Uterus (tissue), 4 donors: Measurements from ENCODE around the gene KRTAP9-3. TPM values are rescaled to one million over a fixed set of nuclear protein-coding genes. Genes with fewer than 3 reads are reported as not detected.
"Not testable (repeated sequence)": the region's sequence is repeated elsewhere in the genome, so short reads cannot be mapped to it uniquely, and the experiment has no call there.

Experiments used
- DNase-seq, 2 donors: peaks; one replicate each; pipeline ENCODE4 v3.0.0-alpha.2; 2019 to 2020
- H3K27ac ChIP-seq, 2 donors: fragments of 200-600 bp; sonication (generic); 1 replicate in 1 of 2; 2 replicates in 1 of 2; pipeline ENCODE4 v1.5.1; 2016 to 2018
- H3K27me3 ChIP-seq, 2 donors: fragments of 200-600 bp; sonication (generic); one replicate each; pipeline ENCODE4 v1.5.1; 2018 to 2019; ENCODE audit warnings: control low read depth in 1 of 2
- H3K36me3 ChIP-seq, 2 donors: fragments of 200-600 bp; sonication (generic); one replicate each; pipeline ENCODE4 v1.5.1; 2019; ENCODE audit warnings: control low read depth in 1 of 2
- H3K4me1 ChIP-seq, 2 donors: fragments of 200-600 bp; sonication (generic); one replicate each; pipeline ENCODE4 v1.5.1; 2018 to 2019; ENCODE audit warnings: control low read depth in 1 of 2
- H3K4me3 ChIP-seq, 2 donors: fragments of 200-600 bp; sonication (generic); 1 replicate in 1 of 2; 2 replicates in 1 of 2; pipeline ENCODE4 v1.5.1; 2018 to 2019; ENCODE audit warnings: mild to moderate bottlenecking in 1 of 2
- H3K9me3 ChIP-seq, 2 donors: fragments of 200-600 bp; sonication (generic); one replicate each; pipeline ENCODE4 v1.5.1; 2019; ENCODE audit warnings: control low read depth in 1 of 2
- POLR2A ChIP-seq, 2 donors: fragments of 450-650 bp; IDR thresholded peaks; one replicate each; pipeline ENCODE4 v1.6.1; 2016; ENCODE audit warnings: antibody characterized with exemption in 2 of 2, mild to moderate bottlenecking in 1 of 2, moderate library complexity in 1 of 2
- intact Hi-C: fragments of 100-400 bp; cut with DNase I; formaldehyde crosslinking; loops from one replicate; pipeline ENCODE4 v1.15.1; 2023; ENCODE audit warnings: low total_unique reads
- total RNA-seq, 4 donors: library from RNA; depleted of rRNA in 3 of 4; stranded (reverse); fragments of >200 nt in 3 of 4; gene quantifications; one replicate each; pipeline versions ENCODE4 v1.1.0 to v1.2.4, GENCODE V29; 2014 to 2023
- TF ChIP-seq, protein P1 (sequence below), 4 experiments: fragments of 200-600 bp in 2 of 4; fragments of 450-650 bp in 2 of 4; sonication (generic) in 2 of 4; IDR thresholded peaks; one replicate each; pipeline ENCODE4 v1.5.1; 2016 to 2019; ENCODE audit warnings: antibody characterized with exemption in 4 of 4, mild to moderate bottlenecking in 2 of 4, moderate library complexity in 1 of 4
- donor health status: DM: yes; HTN: yes; CAD: no.

The KRTAP9-3 gene
- total RNA-seq, 4 donors from 2014 or later, result not detected

DNA sequence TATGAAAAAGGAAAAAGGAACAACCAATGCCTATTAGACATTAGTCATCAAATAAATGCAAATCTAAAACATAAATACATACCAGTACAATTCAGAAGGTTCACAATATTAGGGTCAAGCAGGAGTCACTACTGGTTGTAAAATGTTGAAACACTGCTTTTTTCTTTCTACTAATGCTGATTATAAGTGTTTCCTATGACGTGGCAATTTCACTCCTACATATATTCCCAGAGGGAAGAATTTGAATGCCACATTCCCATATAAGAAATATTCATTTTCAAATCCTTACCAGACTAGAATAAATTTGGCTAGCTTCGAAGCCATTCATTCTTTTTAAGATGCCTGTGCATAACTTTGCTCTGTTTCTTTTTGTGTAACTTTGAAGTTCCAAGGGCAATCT, 8.4 kb upstream of the KRTAP9-3 start:
- DNase-seq, result no peak
- Histone ChIP-seq H3K27ac (no peak overlapping the region), H3K36me3 (no peaks in the 10 kb centered on the region), H3K27me3 (no peaks in the 10 kb centered on the region), H3K4me1 (no peaks in the 10 kb centered on the region), H3K4me3 (no peak overlapping the region), H3K9me3 (no peaks in the 10 kb centered on the region)
- TF ChIP-seq, protein P1, sequence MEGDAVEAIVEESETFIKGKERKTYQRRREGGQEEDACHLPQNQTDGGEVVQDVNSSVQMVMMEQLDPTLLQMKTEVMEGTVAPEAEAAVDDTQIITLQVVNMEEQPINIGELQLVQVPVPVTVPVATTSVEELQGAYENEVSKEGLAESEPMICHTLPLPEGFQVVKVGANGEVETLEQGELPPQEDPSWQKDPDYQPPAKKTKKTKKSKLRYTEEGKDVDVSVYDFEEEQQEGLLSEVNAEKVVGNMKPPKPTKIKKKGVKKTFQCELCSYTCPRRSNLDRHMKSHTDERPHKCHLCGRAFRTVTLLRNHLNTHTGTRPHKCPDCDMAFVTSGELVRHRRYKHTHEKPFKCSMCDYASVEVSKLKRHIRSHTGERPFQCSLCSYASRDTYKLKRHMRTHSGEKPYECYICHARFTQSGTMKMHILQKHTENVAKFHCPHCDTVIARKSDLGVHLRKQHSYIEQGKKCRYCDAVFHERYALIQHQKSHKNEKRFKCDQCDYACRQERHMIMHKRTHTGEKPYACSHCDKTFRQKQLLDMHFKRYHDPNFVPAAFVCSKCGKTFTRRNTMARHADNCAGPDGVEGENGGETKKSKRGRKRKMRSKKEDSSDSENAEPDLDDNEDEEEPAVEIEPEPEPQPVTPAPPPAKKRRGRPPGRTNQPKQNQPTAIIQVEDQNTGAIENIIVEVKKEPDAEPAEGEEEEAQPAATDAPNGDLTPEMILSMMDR (IDR thresholded peaks at IDR 0.05), result no peak
- TF ChIP-seq POLR2A (IDR thresholded peaks at IDR 0.05), result no peak
- intact Hi-C loops, result no loop called here

DNA sequence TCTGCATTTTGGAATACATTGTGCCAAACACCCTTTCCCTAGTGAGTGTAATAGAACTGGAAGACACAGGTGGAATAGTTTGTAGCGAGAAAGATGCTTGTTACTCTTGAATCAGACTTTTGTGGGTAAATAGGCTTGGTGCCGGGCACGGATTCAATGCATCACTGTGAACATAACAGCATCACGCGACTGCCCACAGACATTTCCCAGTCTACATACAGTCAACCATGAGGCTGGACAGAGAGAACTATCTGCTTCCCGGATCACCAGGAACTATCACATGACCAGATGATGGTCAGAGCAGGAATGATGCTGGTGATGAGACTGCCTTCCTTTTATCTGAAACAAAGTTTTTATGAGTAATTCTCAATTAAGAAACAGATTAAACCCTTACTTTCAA, 6.2 kb upstream of the KRTAP9-3 start:
- DNase-seq, result no peak
- Histone ChIP-seq H3K4me3 (no peak overlapping the region), H3K27ac (no peak overlapping the region), H3K36me3 (no peaks in the 10 kb centered on the region), H3K9me3 (no peaks in the 10 kb centered on the region), H3K27me3 (no peaks in the 10 kb centered on the region), H3K4me1 (no peaks in the 10 kb centered on the region)
- intact Hi-C loops, result no loop called here
- TF ChIP-seq, protein P1 (IDR thresholded peaks at IDR 0.05), result no peak
- TF ChIP-seq POLR2A (IDR thresholded peaks at IDR 0.05), result no peak

DNA sequence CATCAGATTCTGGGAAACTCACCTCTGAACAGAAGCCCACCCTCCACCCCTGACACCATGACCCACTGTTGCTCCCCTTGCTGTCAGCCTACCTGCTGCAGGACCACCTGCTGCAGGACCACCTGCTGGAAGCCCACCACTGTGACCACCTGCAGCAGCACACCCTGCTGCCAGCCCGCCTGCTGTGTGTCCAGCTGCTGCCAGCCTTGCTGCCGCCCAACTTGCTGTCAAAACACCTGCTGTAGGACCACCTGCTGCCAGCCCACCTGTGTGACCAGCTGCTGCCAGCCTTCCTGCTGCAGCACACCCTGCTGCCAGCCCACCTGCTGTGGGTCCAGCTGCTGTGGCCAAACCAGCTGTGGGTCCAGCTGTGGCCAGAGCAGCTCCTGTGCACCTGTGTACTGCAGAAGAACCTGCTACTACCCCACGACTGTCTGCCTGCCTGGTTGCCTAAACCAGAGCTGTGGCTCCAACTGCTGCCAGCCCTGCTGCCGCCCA, 5.6 kb upstream of the KRTAP9-3 start, which contains the start of gene KRTAP9-2:
TSS of gene KRTAP9-2 (plus strand) at position 51 of the 498 bp plus-strand sequence. CDS start at position 58, 7 bp downstream.
- H3K9me3 ChIP-seq, H3K36me3 ChIP-seq, DNase-seq, H3K4me1 ChIP-seq, H3K27ac ChIP-seq, H3K4me3 ChIP-seq, intact Hi-C loops, H3K27me3 ChIP-seq: not testable (repeated sequence)

DNA sequence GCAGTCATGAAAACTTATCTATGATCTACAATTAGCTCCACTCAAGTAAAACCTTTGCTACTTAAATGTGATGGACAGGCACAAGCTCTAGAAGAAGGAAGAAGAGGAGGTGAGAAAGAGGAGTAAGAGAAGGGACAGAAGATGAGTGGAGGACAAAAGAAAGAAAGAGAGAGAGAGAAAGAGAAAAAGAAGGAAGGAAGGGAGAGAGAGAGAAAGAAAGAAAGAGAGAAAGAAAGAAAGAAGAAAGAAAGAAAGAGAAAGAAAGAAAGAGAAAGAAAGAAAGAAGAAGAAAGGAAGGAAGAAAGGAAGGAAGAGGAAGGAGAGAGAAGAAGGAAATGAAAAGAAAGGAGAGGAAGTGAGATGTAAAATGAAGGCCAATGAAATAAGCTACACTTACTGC, 2.2 kb upstream of the KRTAP9-3 start:
- Histone ChIP-seq H3K27me3 (no peaks in the 10 kb centered on the region), H3K36me3 (no peaks in the 10 kb centered on the region), H3K4me3 (no peak overlapping the region), H3K27ac (no peak overlapping the region), H3K4me1 (no peaks in the 10 kb centered on the region), H3K9me3 (no peaks in the 10 kb centered on the region)
- DNase-seq, result no peak
- intact Hi-C loops, result no loop called here
- no peak for TF ChIP-seq POLR2A (IDR thresholded peaks at IDR 0.05)
- TF ChIP-seq, protein P1 (IDR thresholded peaks at IDR 0.05), result no peak

DNA sequence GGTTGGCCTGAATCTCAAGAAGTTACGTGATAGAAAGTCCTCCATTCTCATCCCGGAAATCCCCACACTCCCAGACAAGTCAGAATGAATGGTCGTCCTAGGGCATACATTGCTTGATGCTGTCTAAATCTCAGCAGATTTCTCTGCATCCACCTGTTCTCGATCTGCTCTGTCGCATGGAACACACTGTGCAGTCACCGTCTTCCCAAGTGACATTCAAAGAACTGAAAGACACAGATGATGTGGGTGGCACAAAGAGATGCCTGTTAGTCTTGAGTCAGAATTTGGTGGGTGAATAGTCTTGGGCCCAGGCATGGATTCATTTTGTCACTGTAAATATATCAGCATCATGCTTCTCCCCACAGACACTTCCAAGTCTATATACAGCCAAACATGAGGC, 518 bp upstream of the KRTAP9-3 start:
- intact Hi-C loops, result no loop called here
- Histone ChIP-seq H3K27me3 (no peaks in the 10 kb centered on the region), H3K4me3 (no peak overlapping the region), H3K9me3 (no peaks in the 10 kb centered on the region), H3K27ac (no peak overlapping the region), H3K36me3 (no peaks in the 10 kb centered on the region), H3K4me1 (no peaks in the 10 kb centered on the region)
- TF ChIP-seq, protein P1 (IDR thresholded peaks at IDR 0.05), result no peak
- TF ChIP-seq POLR2A (IDR thresholded peaks at IDR 0.05), result no peak
- no peak for DNase-seq

DNA sequence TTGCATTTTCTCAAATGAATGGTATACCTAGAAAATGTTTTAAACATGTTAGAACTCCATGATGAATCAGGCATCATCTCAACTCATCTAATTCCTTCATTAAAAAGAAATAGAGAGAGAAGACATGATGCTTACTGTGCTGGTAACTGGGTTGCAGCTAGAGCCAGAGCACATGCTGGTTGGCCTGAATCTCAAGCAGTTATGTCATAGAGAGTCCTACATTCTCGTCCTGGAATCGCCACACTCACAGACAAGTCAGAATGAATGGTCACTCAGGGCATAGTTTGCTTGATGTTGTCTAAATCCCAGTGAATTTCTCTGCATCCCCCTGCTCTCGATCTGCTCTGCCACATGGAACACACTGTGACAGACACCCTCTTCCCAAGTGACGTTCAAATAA, 4.9 kb downstream of the KRTAP9-3 start:
- H3K9me3 ChIP-seq, H3K27ac ChIP-seq, H3K4me3 ChIP-seq, H3K4me1 ChIP-seq, H3K27me3 ChIP-seq, H3K36me3 ChIP-seq, DNase-seq, intact Hi-C loops: not testable (repeated sequence)

DNA sequence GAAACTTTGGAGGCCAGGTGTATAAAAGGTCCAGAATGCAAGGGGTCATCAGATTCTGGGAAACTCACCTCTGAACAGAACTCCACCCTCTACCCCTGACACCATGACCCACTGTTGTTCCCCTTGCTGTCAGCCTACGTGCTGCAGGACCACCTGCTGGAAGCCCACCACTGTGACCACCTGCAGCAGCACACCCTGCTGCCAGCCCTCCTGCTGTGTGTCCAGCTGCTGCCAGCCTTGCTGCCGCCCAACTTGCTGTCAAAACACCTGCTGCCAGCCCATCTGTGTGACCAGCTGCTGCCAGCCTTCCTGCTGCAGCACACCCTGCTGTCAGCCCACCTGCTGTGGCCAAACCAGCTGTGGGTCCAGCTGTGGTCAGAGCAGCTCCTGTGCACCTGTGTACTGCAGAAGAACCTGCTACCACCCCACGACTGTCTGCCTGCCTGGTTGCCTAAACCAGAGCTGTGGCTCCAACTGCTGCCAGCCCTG, 5.7 kb downstream of the KRTAP9-3 start, which contains the start of gene KRTAP9-8:
TSS of gene KRTAP9-8 (plus strand) at position 51 of the 489 bp plus-strand sequence. CDS start at position 104, 53 bp downstream.
- H3K27me3 ChIP-seq, H3K4me1 ChIP-seq, DNase-seq, H3K27ac ChIP-seq, H3K4me3 ChIP-seq, H3K36me3 ChIP-seq, H3K9me3 ChIP-seq, intact Hi-C loops: not testable (repeated sequence)

DNA sequence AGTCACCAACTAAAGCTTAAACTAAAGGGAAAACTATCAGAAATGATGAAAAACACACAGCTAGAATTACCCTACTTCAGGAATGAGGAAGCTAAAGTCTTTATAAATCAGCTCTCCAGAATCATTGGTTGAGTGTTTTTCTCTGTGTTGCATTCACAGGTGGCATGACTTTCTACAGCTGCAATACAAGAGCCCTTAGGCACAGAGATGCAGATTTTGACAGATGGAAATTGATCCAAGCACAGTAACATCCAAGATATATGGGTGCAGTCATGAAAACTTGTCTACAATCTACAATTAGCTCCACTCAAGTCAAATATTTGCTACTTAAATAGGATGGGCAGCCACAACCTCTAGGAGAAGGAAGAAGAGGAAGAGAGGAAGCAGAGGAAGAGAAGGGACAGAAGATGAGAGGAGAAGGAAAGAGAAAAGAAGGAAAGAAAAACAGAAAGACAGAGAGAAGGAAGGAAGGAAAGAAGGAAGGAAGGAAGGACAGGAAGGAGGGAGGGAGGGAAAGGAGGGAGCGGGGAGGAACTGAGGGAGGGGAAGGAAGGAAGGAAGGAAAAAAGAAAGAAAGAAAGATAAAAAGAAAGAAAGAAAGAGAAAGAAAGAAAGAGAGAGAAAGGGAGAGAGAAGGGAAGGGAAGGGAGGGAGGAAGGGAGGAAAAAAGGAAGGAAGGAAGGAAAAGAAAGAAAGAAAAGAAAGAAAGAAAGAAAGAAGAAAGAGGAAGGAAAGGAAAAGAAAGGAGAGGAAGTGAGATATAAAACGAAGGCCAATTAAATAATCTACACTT, 14.9 kb downstream of the KRTAP9-3 start:
- H3K27ac ChIP-seq, H3K4me3 ChIP-seq, intact Hi-C loops, H3K9me3 ChIP-seq, DNase-seq, H3K27me3 ChIP-seq, H3K36me3 ChIP-seq, H3K4me1 ChIP-seq: not testable (repeated sequence)

DNA sequence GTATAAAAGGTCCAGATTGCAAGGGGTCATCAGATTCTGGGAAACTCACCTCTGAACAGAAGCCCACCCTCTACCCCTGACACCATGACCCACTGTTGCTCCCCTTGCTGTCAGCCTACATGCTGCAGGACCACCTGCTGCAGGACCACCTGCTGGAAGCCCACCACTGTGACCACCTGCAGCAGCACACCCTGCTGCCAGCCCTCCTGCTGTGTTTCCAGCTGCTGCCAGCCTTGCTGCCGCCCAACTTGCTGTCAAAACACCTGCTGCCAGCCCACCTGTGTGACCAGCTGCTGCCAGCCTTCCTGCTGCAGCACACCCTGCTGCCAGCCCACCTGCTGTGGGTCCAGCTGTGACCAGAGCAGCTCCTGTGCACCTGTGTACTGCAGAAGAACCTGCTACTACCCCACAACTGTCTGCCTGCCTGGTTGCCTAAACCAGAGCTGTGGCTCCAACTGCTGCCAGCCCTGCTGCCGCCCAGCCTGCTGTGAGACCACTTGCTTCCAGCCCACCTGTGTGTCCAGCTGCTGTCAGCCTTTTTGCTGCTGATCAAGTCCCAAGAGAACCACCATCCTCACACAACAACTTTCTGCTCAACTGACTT, 17.5 kb downstream of the KRTAP9-3 start, which contains the start of gene KRTAP9-4:
TSS of gene KRTAP9-4 (plus strand) at position 51 of the 604 bp plus-strand sequence. CDS start at position 85, 34 bp downstream.
- intact Hi-C loops, H3K36me3 ChIP-seq, H3K27me3 ChIP-seq, DNase-seq, H3K4me3 ChIP-seq, H3K4me1 ChIP-seq, H3K27ac ChIP-seq, H3K9me3 ChIP-seq: not testable (repeated sequence)
